ENCODE measurements around the gene GPX6.

GPX6 gene

GRCh38 chr6:28501259-28501658 is 14.3 kb downstream of the GPX6 start:
- no peak for TF ChIP-seq CTCF (IDR thresholded peaks at IDR 0.05)
- TF ChIP-seq ZFX (IDR thresholded peaks at IDR 0.05; ENCODE audit: borderline replicate concordance) = no peak
- H3K27ac ChIP-seq = no peak overlapping the region

DNA sequence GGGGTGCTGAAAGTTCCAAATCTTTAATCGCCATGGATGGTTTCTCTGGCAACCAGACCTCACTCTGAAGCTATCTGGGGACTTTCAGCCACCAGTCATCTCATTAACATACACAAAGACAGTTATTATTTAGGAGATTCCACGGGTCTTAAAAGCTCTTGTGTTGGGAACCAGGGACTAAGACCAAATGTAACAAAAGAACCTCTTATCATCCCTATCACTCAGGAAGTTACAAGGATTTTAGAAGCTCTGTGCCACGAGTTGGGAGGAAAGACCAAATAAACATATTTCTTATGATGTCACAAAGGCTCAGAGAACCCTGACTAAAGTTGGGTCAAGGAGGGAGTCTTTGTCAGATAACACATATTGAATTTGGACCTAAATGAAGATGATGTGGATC is 17.7 kb downstream of the GPX6 start:
- H3K27ac ChIP-seq = no peak overlapping the region
- TF ChIP-seq ZFX (IDR thresholded peaks at IDR 0.05; ENCODE audit: borderline replicate concordance) (no peak), CTCF (IDR thresholded peaks at IDR 0.05) (no peak)

DNA sequence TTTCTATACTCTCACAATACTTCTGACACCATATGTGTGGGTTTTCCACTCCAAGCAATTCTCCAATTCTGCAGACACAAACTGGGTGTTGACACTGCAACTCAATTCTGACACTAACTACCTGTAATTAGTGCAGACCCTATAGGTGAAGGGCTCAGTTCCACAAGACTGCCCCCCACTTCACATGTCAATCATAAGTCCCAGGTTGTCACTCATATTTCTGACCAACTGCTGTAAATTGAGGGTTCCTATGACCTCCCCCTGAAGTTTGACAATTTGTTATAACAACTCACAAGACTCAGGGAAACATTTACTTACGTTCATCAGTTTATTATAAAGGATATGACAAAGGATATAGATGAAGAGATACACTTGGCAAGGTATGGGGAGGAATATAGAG is 18.3 kb downstream of the GPX6 start:
- no peak for TF ChIP-seq CTCF (IDR thresholded peaks at IDR 0.05)
- no peak for TF ChIP-seq ZFX (IDR thresholded peaks at IDR 0.05; ENCODE audit: borderline replicate concordance)
- no peak overlapping the region for H3K27ac ChIP-seq

- peak; percentile 18 for TF ChIP-seq CTCF (IDR thresholded peaks at IDR 0.05)
- TF ChIP-seq ZFX (IDR thresholded peaks at IDR 0.05; ENCODE audit: borderline replicate concordance) = no peak
- no peak overlapping the region for H3K27ac ChIP-seq
Measured at GRCh38 chr6:28496099-28496779, 19.4 kb downstream of the GPX6 start.

- no peak for TF ChIP-seq CTCF (IDR thresholded peaks at IDR 0.05)
- no peak for TF ChIP-seq ZFX (IDR thresholded peaks at IDR 0.05; ENCODE audit: borderline replicate concordance)
- no peak overlapping the region for H3K27ac ChIP-seq
Measured at GRCh38 chr6:28491984-28492317, 23.6 kb downstream of the GPX6 start.

GRCh38 chr6:28490205-28490890 is 25.2 kb downstream of the GPX6 start:
- TF ChIP-seq ZFX (IDR thresholded peaks at IDR 0.05; ENCODE audit: borderline replicate concordance) = no peak
- TF ChIP-seq CTCF (IDR thresholded peaks at IDR 0.05) = no peak
- no peak overlapping the region for H3K27ac ChIP-seq
